GM15510 (cell line): Measurements from ENCODE around the gene NLRP1.

Experiments used
- POLR2A ChIP-seq: IDR thresholded peaks from 3 replicates; pipeline ENCODE4 v1.6.1; 2011; ENCODE audit warnings: borderline replicate concordance; ENCODE audit not compliant: insufficient read length; ENCODE audit errors: extremely low read depth

Gene NLRP1

GRCh38 chr17:5580367-5580766 is 3.9 kb downstream of the NLRP1 start:
- no peak for TF ChIP-seq POLR2A

GRCh38 chr17:5571281-5571680 is 13.0 kb downstream of the NLRP1 start:
- TF ChIP-seq POLR2A, result no peak

- TF ChIP-seq POLR2A, result no peak
Observed at GRCh38 chr17:5565808-5566207, 18.5 kb downstream of the NLRP1 start.

- TF ChIP-seq POLR2A, result no peak
Observed at GRCh38 chr17:5563456-5563855, 20.9 kb downstream of the NLRP1 start.

- no peak for TF ChIP-seq POLR2A
Observed at GRCh38 chr17:5562661-5563360, 21.5 kb downstream of the NLRP1 start.

GRCh38 chr17:5561736-5562571 is 22.4 kb downstream of the NLRP1 start:
- no peak for TF ChIP-seq POLR2A

- TF ChIP-seq POLR2A, result no peak
Observed at GRCh38 chr17:5560361-5560988, 23.8 kb downstream of the NLRP1 start.

- no peak for TF ChIP-seq POLR2A
Observed at GRCh38 chr17:5558815-5559785, 25.2 kb downstream of the NLRP1 start.

GRCh38 chr17:5557990-5558389 is 26.3 kb downstream of the NLRP1 start:
- no peak for TF ChIP-seq POLR2A

- no peak for TF ChIP-seq POLR2A
Observed at GRCh38 chr17:5557485-5557884, 26.8 kb downstream of the NLRP1 start.

- TF ChIP-seq POLR2A, result no peak
Observed at GRCh38 chr17:5555254-5555653, 29.1 kb downstream of the NLRP1 start.

- TF ChIP-seq POLR2A, result no peak
Observed at GRCh38 chr17:5553479-5553878, 30.8 kb downstream of the NLRP1 start.

GRCh38 chr17:5552841-5553240 is 31.5 kb downstream of the NLRP1 start:
- TF ChIP-seq POLR2A, result no peak
